NCI-H226 (cell line): ENCODE measurements around the gene KLHDC3.
"Not testable (repeated sequence)": the region's sequence is repeated elsewhere in the genome, so short reads cannot be mapped to it uniquely, and the experiment has no call there.

Experiments used
- DNase-seq: peaks from one replicate; pipeline ENCODE4 v3.0.0-alpha.2; 2015

Gene KLHDC3

DNA sequence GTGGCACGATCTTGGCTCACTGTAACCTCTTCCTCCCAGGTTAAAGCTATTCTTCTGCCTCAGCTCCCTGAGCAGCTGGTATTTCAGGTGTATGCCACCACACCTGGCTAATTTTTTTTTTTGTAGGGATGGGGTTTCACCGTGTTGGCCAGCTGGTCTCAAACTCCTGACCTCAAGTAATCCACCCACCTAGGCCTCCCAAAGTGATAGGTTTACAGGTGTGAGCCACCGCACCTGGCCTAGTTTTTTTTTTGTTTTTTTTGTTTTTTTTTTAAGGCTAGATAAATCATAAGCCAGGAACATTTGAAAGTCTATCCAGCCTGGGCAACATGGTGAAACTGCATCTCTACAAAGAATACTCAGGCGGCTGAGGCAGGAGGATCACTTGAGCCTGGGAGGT is 18.3 kb downstream of the KLHDC3 start:
- no peak for DNase-seq

GRCh38 chr6:43033496-43034189 is 19.6 kb downstream of the KLHDC3 start:
- no peak for DNase-seq

DNA sequence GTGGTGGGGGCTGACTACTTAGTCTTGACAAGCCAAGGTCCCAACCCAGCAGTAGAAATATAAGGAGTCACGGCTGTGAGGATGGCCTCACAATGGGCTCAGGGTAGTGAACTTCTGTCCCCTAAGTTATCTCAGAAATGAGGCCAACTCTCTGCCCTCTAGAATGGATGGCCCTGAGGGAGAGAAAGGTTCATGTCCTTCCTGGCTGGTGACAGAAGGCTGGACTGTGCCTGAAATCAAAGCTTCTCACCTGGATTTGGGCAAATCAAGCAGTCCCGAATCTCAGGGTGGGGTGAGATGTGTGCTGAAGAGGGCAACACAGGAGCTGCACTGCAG is 20.1 kb downstream of the KLHDC3 start:
- no peak for DNase-seq

DNA sequence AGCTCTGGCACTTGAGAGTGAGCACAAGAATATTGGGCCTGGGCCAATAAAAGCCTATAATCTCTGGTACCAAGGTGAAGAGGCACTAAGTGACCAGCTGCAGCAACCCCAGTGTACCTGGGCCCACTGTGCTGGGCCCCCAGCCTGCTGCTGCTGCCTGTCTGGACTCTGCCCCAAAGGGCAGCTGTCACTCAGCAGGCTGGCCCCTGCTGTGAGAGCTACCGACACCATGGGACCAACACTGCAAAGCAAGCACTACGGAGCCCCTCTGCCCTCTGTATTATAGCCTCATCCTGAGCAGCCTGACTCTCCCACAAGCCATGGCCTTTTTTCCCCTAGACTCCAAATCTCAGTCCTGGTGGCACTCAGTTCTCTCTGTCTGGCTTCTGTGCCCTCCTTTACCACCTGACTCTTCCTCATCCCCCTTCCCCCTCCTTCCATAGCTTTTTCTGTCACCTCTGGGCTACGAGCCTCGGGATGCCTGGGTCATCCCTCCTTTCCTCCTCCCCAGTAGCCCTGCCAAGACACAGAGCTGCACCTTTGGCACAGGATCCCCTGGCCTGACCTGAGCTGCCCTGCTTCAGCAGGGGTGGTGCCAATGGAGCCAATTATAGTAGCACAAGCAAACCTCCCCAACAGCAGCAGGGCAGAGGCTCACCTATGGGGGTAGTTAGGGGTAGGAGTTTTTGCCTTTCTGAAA is 21.6 kb downstream of the KLHDC3 start:
- no peak for DNase-seq

DNA sequence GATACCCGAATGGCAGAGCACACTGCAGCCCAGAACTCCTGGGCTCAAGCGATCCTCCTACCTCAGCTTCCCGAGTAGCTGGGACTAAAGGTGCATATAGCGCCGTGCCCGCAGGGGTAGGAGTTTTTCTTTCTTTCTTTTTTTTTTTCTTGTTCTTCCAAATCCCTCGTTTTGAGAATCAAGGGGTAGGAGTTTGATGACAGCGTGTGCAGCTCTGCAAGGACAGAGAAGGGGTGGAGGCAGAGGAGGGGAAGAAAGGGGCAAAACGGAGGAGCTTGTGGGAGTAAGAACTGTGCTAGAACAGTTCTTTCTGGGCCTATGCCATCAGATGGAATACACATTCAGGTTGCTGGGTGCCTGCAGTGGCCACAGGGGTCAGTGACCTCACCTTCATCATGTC is 22.7 kb downstream of the KLHDC3 start:
- no peak for DNase-seq

DNA sequence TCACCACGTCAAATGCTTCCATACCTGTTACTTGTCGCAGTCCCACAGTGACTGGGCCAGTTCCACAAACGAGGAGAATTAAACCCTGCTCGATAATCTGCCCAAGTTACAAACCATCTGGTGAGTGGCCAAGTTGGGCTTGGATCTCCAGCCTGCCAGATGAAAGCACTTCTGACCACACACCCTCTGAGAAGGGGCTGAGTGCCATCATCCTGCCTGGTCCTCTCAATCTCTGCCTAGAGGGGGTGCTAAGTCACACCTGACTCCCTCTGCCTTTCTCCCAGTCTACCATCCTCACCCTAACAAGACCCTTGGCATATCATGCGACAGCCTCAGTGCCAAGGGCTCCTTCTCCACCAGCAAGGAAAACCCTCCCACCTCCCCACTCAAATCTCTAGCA is 23.1 kb downstream of the KLHDC3 start:
- DNase-seq, result no peak

GRCh38 chr6:43037706-43038105 is 23.7 kb downstream of the KLHDC3 start:
- no peak for DNase-seq

DNA sequence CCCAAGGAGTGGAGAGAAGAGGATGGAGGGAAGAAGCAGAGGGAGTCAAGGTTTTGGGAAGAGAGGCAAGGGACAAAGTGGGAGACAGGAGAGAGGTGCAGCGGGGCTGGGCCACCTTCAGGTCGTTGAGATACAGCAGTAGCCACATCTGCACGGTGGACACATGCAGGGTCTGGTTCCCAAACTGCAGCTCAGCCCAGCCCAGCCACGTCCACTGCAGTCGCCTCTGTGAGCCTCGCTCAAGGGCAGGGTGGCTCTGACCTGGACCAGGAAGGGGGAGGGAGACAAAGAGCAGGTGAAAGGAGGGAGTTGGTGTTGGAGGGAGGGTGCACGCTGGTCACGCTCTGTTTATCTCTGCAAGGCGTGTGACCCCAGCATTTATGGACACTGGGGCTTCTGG is 24.7 kb downstream of the KLHDC3 start:
- DNase-seq, result no peak

DNA sequence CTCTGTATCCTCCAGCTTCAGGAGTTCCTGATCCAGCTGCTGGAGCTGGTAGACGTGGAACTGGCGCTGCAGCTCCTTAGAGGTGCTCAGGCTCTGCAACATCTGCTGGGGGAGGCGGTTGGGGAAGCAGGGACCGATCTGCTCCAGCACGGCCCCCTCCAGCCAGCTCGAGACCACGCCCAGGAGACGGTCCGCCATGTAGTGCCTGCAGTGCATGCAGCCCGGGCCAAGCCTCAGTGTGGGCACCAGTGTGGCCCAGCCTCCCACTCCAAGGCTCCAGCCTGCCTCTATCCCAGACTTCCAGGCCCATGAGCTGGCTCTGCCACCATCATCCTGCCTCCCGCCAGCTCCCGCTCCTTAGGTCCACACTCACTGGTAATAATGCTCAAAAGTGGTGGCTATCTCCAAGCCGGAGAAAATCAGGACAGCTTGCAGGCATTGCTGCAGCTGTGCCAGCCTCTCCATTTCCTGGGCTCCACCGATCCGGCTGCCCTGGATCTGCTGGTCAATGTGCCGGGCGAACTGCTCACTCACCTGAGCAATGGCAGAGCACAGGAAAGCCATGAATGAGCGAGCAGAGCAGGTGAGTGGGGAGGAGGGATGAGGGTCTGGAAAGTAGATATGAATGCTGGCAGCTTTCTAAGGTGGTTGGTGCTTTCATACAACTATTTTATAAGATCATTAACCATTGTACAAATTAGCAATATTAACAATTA is 26.7 kb downstream of the KLHDC3 start:
- DNase-seq, result no peak

- not testable (repeated sequence) for DNase-seq
Measured at GRCh38 chr6:43041475-43041874, 27.4 kb downstream of the KLHDC3 start.

GRCh38 chr6:43043310-43043709 is 29.3 kb downstream of the KLHDC3 start:
- no peak for DNase-seq

DNA sequence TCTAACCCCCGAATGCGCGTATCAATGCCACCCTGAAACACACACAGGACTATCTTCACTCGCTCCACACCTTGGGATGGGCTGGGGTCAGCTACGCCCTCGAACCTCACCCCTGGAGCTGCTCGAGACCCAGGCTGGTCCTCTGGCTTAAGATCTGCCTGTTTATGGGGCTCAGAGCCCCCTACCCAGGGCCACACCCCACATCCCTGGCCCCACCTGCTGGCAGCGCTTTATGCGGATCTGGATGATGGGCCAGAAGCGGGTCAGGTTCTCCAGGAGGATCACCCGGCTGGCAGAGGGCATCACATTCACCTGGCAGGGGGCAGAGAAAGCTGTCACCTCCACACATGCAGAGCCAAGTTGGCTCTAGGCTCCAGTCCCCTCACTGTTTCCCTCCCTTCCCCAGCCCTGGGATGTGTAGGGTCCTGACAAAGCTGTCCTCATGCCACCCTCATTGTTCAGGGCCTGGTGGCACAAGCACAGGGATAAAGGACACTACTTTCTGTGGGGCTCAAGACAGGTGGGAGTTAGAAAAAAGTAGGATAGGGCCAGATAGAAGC is 31.4 kb downstream of the KLHDC3 start:
- DNase-seq, result no peak

GRCh38 chr6:43047998-43048397 is 33.9 kb downstream of the KLHDC3 start:
- no peak for DNase-seq

DNA sequence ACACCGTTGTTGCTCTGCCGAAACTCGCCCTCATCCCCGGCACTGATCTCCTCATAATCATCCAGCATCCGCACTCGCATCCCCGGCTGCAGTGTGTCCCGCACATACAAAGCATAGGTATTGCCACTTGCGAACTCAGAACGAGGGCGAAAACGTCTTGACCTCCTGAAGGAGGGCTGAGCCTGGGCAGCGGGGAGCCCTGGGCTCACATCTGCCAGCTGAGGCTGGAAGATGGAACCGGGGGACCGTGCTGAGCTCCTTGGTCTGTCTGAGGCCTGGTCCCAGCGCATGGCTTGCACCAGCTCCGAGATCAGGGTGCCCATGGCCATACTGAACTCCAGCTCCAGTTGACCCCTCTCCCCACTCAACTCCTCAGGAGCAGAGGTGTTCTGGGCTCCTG is 36.9 kb downstream of the KLHDC3 start:
- no peak for DNase-seq

DNA sequence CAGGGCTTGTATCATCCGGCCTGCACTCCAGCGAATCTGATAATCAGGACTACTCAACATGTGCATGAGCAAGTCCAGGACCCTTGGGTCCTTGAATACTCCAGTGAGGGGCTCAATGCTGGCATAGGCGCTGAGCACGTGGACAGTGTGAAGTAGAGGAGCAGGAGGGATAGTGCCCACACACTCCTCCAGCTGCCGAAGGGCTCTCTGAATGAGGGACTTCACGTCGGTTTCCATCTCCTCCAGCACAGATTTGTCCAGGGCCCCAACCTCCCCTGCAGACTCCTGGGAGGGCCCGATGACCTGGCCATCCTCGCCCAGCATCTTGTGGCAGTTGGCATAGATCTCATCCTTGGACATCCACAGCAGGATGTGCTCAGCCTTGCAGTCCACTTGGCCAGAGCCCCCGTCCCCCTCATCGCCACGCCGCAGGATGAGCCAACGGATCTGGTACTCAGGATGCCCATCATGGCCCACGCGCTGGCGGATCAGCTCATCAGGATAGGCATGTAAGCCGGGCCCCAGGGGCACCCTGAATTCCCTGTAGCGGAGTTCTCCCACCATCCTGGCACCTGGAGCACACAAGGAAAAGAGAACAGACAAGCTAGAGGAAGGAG is 38.3 kb downstream of the KLHDC3 start:
- no peak for DNase-seq

- no peak for DNase-seq
Measured at GRCh38 chr6:43052842-43053544, 38.9 kb downstream of the KLHDC3 start.

- DNase-seq, result peak; percentile 95
Measured at GRCh38 chr6:43053545-43054205, 39.6 kb downstream of the KLHDC3 start, which contains the start of gene CUL7. Gene CUL7, minus strand, starts transcription at chr6:43053851. Its CDS starts 1,063 bp downstream, at chr6:43052788.

DNA sequence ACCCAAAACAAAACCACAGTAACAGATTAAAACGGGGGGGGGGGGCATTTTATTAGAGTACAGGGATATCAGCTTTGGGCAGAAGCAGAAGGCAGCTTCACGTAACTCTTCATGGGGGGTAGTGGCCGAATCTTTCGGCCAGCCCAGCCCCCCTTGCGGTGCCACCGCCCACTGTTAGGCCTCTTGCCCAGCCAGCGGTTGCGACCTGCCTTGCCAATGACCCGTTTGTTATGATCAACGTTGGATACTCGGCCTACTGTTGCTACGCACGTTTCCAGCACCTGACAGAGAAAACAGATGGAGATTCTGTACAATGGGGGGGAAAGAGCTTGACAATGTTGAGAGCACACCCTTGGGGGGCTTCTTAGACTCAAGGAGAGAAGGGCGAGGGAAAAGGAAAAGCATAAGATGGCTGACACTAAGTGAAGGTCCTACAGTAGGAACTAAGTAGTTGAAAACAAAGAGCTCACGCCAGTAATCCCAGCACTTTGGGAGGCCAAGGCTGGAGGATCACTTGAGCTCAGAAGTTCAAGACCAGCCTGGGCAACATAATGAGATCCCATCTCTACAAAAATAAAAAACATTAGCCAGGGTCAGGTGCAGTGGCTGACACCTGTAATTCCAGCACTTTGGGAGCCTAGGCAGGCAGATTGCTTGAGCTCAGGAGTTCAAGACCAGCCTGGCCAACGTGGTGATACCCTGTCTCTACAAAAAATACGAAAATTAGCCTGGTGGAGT is 40.3 kb downstream of the KLHDC3 start:
- DNase-seq, result no peak

DNA sequence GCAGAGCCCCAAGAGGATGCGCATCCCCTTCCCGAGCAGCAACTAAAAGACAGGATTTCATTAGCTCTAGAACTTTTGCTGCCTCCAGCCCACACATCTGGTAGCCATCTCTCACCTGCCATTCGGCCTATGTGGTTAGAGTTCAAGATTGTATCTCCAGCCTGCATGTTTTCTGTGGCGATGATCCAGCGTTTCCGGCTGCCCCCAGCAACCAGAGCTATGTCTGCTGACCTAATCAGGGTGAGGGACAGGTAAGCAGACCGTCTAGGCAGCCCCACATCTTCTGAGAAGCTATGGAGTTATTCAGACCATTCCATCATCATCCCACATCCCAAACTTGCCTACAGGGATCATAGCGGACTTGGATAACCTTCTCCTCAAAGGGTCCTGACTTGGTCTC is 41.9 kb downstream of the KLHDC3 start:
- DNase-seq, result no peak

DNA sequence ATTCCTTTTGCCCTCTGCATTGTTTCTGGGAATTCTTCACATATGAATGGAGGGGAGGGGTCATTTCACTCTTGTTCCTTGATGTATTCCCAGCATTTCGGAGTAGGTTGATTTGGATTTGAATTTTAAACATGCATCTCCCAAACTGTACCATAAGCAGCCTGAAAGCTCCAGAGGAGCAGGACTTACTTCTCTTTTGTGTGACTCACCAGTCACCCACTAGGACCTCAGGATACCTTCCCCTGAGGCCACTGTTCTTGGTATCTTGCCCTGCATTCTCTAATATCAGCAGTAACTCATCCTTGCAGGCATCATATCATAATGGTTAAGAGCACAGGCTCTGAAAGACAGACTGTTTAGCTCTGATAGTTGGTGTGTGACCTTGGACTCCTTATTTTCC is 44.5 kb downstream of the KLHDC3 start:
- no peak for DNase-seq
